Endometrial microvascular endothelial cells (primary cell): Measurements from ENCODE around the gene ZBTB11. TPM values are rescaled to one million over a fixed set of nuclear protein-coding genes. Genes with fewer than 3 reads are reported as not detected.
"Not testable (repeated sequence)": the region's sequence is repeated elsewhere in the genome, so short reads cannot be mapped to it uniquely, and the experiment has no call there.

Source experiments
- in situ Hi-C: cut with HindIII; loops from 2 replicates; pipeline ENCODE4 v1.10.0; 2017; ENCODE audit warnings: low sequenced_read_pairs, low pct_unique_long_range_greater_than_20kb; ENCODE audit errors: inconsistent ontology term
- total RNA-seq: library from RNA; depleted of rRNA; stranded (reverse); fragments of >200 nt; gene quantifications from one replicate; pipeline ENCODE4 v1.2.3, GENCODE V29; 2015; ENCODE audit errors: inconsistent ontology term

The ZBTB11 gene
- total RNA-seq, 1 donor from 2014 or later, result 14.9 TPM

DNA sequence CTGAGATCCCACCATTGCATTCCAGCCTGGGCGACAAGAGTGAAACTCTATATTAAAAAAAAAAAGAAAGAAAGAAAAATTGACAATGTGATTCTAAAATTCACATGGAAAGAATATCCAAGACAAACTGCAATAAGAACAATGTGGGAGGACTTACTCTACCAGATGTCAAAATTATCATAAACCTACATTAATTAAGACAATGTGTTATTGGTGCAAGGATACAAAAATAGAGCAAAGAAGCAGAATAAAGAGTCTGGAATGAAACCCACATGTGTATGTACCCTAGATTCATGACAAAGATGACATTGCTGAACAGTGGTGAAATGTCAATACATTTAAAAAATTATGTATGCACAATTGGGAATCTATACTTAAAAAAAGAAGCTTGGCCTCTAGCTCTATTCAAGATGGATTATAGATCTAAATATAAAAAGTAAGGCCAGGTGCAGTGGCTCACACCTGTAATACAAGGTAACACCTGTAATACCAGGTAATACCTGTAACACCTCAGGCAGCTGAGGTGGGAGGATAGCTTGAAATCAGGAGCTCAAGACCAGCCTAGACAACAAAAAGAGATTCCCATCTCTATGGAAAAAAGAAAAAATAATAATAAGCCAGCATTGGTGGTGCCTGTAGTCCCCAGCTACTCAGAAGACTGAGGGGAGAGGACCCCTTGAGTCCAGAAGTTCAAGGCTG, 45.7 kb downstream of the ZBTB11 start:
- in situ Hi-C loops, result no loop called here

DNA sequence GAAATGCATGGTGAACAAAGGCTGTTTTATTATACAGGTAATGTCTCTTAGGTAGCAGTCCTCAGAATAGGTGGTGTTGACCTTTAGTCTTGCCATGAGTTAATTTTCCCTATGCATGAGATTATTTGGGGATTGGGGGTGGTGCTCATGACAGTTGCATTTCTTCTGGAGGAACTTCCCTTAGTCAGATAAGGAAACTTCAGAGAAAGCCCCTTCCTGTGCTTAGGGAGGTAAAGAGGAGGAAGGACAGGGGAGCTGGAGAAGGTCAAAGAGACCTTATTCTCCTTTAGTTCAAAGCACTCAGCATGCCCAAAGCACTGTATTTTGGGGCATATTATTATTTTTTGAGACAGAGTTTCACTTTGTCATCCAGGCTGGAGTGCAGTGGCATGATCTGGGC, 47.7 kb downstream of the ZBTB11 start:
- in situ Hi-C loops, result no loop called here

DNA sequence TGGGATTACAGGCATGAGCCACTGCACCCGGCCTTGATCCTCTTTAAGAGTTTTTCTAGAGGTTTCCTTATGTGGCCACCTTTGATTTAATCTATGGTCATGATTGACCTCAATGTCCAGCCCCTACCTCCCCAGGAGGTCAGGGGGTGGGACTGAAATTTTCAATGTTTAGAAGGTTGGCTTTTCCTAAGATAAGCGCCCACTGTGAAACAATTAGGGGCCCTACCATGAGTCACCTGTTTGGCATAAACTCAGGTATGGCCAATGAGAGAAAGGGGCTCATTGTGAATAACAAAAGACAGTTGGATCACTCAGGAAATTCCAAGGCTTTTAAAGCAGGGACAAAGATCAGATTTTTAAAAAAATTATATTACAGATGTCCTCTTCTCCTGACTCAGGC, 51.1 kb downstream of the ZBTB11 start:
- in situ Hi-C loops, result no loop called here

DNA sequence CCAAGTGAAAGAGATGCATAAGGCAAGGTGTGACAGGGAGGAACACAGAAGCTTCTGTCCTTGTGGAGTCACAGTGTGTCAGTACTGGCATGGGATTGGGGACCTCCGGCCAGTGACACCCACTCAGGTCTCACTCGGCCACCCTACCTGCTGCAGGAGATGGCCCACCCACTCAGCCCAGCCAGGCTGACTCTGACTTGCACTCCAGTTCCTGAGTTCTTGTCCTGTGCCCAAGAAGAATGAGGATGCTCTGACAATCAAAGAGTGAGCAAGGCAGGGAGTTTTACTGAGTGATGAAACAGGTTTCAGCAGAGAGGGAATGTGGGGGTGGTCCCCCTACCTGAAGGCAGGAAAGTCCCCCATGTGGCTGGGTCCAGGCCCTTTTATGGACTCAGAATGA, 52.1 kb downstream of the ZBTB11 start:
- in situ Hi-C loops, result no loop called here

DNA sequence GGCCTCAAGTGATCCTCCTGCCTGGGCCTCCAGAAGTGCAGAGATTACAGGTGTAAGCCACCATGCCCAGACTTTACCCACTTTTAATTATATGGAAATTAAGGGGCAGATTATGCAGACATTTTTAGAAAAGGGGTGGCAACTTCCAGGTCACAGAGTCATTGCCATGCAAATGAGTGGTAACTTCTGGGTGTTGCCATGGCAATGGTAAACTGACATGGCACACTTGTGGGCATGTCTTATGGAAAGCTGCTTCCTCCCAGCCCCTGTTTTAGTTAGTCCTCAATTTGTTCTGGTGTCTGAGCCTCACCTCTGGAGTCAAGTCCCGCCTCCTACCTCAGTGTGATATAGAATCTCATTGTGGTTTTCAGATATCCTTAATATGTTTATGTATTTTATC, 53.3 kb downstream of the ZBTB11 start:
- in situ Hi-C loops, result no loop called here

DNA sequence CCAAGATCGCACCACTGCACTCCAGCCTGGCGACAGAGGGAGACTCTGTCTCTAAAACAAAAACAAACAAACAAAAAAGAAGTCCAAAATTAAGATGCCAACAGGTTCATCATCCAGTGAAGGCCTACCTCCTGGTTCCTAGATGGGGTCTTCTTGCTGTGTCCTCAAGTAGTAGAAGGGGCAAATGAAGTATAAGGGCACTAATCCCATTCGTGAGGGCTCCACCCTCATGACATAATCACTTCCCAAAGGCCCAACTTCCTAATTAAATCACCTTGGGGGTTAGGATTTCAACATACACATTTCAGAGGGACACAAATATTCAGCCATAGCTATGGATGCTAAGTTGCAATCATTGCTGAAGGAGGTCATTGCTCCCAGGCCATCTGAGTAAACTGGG, 57.2 kb downstream of the ZBTB11 start:
- in situ Hi-C loops, result no loop called here

DNA sequence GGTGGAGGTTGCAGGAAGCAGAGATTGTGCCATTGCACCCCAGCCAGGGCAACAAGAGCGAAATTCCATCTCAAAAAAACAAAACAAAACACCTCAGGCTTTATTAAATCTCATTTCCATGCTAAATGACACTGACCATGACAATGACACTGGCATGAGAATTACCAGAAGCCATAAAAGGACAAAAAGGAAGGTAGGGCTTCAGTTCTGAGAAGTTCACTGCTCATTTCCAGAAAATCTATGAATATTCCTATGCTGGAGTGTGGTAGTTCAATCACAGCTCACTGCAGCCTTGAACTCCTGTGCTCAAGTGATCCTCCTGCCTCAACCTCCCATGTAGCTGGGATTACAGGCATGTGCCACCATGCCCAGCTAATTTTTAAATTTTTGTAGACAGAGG, 58.2 kb downstream of the ZBTB11 start:
- in situ Hi-C loops, result no loop called here

DNA sequence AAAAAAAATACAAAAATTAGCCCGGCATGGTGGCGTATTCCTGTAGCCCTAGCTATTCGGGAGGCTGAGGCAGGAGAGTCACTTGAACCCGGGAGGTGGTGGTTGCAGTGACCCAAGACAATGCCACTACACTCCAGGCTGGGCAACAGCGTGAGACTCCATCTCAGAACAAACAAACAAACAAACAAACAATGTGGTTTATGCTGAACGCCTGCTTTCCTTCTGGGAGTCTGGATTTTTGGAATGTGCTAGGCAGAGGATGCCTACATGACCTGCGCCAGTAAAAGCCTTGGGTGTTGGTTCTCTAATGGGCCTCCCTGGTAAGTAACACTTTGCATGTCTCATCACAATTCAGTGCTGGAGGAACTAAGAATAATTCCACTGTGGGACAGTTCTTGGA, 59.5 kb downstream of the ZBTB11 start:
- in situ Hi-C loops, result no loop called here

DNA sequence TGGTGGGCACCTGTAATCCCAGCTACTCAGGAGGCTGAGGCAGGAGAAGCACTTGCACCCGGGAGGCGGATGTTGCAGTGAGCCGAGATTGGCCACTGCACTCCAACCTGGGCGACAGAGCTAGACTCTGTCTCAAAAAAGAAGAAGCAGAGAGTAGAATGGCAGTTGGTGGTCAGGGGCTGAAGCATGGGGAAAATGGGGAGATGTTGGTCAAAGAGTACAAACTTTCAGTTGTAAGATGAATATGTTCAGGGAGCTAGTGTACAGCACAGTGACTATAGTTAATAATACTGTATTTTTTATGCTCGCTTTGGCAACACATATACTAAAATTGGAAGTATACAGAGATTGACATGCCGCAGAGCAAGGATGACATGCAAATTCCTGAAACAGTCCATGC, 61.4 kb downstream of the ZBTB11 start:
- in situ Hi-C loops, result no loop called here

DNA sequence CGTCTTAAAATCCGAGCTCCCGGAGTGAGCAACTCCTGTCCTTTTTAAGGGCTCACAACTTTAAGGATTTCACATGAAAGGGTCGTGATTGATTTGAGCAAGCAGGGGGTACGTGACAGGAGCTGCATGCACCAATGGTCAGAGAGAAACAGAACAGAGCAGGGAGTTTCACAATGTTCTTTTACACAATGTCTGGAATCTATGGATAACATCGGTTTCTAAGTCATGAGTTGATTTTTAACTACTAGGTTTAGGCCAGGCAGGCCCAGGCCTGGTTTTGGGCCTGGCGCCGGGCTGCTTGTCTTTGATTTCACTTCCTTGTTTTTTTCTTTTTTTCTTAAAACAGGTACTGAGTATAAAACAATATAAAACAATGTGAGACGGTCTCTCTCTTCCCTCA, 63.9 kb downstream of the ZBTB11 start:
- in situ Hi-C loops, result not testable (repeated sequence)

DNA sequence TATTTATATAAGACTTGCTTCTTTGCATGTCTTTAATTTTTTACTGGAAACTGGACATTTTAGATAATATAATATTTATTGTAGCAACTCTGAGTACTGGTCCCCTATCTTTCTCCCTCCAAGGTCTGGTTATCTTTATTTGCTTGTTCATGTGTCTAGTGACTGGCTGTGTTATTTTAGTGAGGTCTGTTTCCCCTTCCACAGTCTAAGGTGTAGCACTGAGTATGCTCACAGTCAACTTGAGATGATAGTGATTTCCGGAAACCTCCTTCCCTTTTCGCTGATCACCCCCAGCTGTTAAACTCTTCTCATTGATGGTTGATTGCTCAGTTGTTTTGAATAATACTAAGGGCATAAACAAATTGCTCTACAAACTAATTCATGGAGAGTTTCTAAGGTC, 65.9 kb downstream of the ZBTB11 start:
- in situ Hi-C loops, result no loop called here

DNA sequence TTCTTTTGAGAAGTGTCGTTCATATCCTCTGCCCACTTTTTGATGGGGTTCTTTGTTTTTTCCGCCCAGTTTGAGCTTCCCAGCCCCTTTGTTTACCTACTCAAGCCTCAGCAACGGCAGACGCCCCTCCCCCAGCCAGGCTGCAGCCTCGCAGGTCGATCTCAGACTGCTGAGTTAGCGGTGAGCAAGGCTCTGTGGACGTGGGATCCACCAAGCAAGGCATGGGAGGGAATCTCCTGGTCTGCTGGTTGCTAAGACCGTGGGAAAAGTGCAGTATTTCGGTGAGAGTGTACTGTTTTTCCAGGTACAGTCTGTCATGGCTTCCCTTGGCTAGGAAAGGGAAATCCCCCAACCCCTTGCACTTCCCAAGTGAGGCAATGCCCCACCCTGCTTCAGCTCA, 71.5 kb downstream of the ZBTB11 start:
- in situ Hi-C loops, result not testable (repeated sequence)

DNA sequence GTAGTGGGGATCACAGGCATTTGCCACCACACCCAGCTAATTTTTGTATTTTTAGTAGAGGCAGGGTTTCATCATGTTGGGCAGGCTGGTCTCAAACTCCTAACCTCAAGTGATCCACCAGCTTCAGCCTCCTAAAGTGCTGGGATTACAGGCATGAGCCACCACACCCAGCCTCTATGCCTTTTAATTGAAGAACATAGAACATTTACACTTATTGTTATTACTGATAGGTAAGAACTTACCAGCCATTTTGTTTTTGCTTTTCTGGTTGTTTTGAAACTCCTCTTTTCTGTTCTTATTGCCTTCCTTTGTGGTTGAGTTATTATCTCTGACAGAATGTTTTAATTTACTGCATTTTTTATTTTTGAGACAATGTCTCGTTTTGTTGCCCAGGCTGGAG, 73.7 kb downstream of the ZBTB11 start:
- in situ Hi-C loops, result no loop called here

DNA sequence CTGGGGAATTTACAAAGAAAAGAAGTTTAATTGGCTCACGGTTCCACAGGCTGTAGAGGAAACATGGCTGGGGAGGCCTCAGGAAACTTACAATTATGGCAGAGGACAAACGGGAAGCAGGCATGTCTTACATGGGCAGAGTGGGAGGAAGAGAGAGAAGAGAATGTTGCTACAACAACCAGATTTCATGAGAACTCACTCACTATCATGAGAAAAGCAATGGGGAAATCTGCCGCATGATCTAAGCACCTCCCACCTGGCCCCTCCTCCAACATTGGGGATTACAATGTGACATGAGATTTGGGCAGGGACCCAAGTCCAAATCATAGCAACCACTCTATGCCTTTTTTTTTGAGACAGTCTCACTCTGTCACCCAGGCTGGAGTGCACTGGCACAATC, 74.2 kb downstream of the ZBTB11 start:
- in situ Hi-C loops, result no loop called here

Other genes with a start within 250 kb of the ZBTB11 start
- gene SENP7, start 163.9 kb downstream of the ZBTB11 start, total RNA-seq, result 12.2 TPM
- 19.9 TPM for gene TRMT10C, start 115.3 kb downstream of the ZBTB11 start, total RNA-seq
- 70.0 TPM for gene PCNP, start 103.0 kb downstream of the ZBTB11 start, total RNA-seq
- 1,465 TPM for gene RPL24, start 9.6 kb upstream of the ZBTB11 start, total RNA-seq
- 4.6 TPM for gene CEP97, start 47.5 kb upstream of the ZBTB11 start, total RNA-seq
- gene NXPE3, start 102.1 kb upstream of the ZBTB11 start, total RNA-seq, result 10.1 TPM
- 9.8 TPM for gene NFKBIZ, start 172.4 kb upstream of the ZBTB11 start, total RNA-seq